ENCODE measurements around the gene C1QTNF5. TPM values are rescaled to one million over a fixed set of nuclear protein-coding genes. Genes with fewer than 3 reads are reported as not detected.

The C1QTNF5 gene
- total and polyA plus RNA-seq, 2 donors (not counting 1 experiment from before 2014, with no cell fraction given) = not detected

GRCh38 chr11:119307974-119308373 is 32.7 kb downstream of the C1QTNF5 start:
- DNase-seq (no peak), ATAC-seq (ENCODE audit: low read depth) (no peak)
- Mint-ChIP-seq H3K27me3 (no peaks in the 10 kb centered on the region), H3K4me3 (no peak overlapping the region), H3K9me3 (ENCODE audit: insufficient read depth) (no peaks in the 10 kb centered on the region), H3K4me1 (no peaks in the 10 kb centered on the region), H3K27ac (no peak overlapping the region)
- Histone ChIP-seq H3K36me3 (replicated peaks in 1 of 2; ENCODE audit: control extremely low read depth in 1 of 2, control insufficient read depth in 1 of 2, extremely low read depth in 1 of 2, insufficient read depth in 2 of 2, low read length in 1 of 2) (peaks cover 14 to 26% of the 10 kb centered on the region in 2 experiments), H3K9ac (ENCODE audit: low read length) (no peak overlapping the region), H3K4me1 (ENCODE audit: control insufficient read depth in 2 of 2, insufficient read depth in 2 of 2, low read length in 2 of 2) (no peaks in the 10 kb centered on the region), H3K4me2 (replicated peaks; ENCODE audit: low read depth, low read length, poor library complexity, severe bottlenecking) (no peak overlapping the region), H3K9me3 (ENCODE audit: control extremely low read depth in 1 of 3, control insufficient read depth in 2 of 3, insufficient read depth in 1 of 3, low read length in 2 of 3) (no peaks in the 10 kb centered on the region), H3K27ac (ENCODE audit: low read length in 2 of 2) (no peak overlapping the region), H3K27me3 (replicated peaks in 1 of 4; ENCODE audit: control extremely low read depth in 1 of 4, control insufficient read depth in 3 of 4, insufficient read depth in 4 of 4, low read length in 3 of 4) (peaks cover 0 to 1% (median 0%) of the 10 kb centered on the region in 4 experiments), H2AFZ (ENCODE audit: insufficient read depth, low read depth, low read length, poor library complexity, severe bottlenecking) (no peak overlapping the region), H3K79me2 (ENCODE audit: control insufficient read depth, insufficient read depth, low read length) (no peaks in the 10 kb centered on the region), H3K4me3 (ENCODE audit: control extremely low read depth in 1 of 5, extremely low read depth in 1 of 5, insufficient read depth in 1 of 5, low read depth in 2 of 5, low read length in 4 of 5) (no peak overlapping the region), H4K20me1 (ENCODE audit: control insufficient read depth, insufficient read depth, low read length, poor library complexity, severe bottlenecking) (no peaks in the 10 kb centered on the region)
- 98% methylated on average over 4 of the region's 5 CpGs for WGBS (ENCODE audit: insufficient coverage)
- ChIA-PET CTCF (interaction anchor here (0.7 to 2.6 kb wide), 5 partner anchors 13 to 143 kb away, joined by 3 to 15 read pairs (median 4); partner anchors contain the start of gene CBL), POLR2A (interaction anchor here (0.6 kb wide), 1 partner anchor 141 kb away, joined by 4 read pairs; no protein-coding TSS in a partner anchor)
- TF ChIP-seq CTCF (IDR thresholded peaks at IDR 0.05) = no peak
- no peak for TF ChIP-seq EZH2 (IDR thresholded peaks at IDR 0.05; ENCODE audit: borderline replicate concordance, insufficient read depth, low read depth, low read length, poor library complexity, severe bottlenecking)
- intact Hi-C loops (cut with micrococcal nuclease) = no loop called here

GRCh38 chr11:119307219-119307618 is 33.5 kb downstream of the C1QTNF5 start:
- Mint-ChIP-seq H3K27ac (no peak overlapping the region), H3K27me3 (no peaks in the 10 kb centered on the region), H3K4me3 (no peak overlapping the region), H3K4me1 (no peaks in the 10 kb centered on the region), H3K9me3 (ENCODE audit: insufficient read depth) (no peaks in the 10 kb centered on the region)
- Histone ChIP-seq H3K9me3 (ENCODE audit: control extremely low read depth in 1 of 3, control insufficient read depth in 2 of 3, insufficient read depth in 1 of 3, low read length in 2 of 3) (no peaks in the 10 kb centered on the region), H2AFZ (ENCODE audit: insufficient read depth, low read depth, low read length, poor library complexity, severe bottlenecking) (no peak overlapping the region), H3K4me2 (replicated peaks; ENCODE audit: low read depth, low read length, poor library complexity, severe bottlenecking) (no peak overlapping the region), H3K4me1 (ENCODE audit: control insufficient read depth in 2 of 2, insufficient read depth in 2 of 2, low read length in 2 of 2) (no peaks in the 10 kb centered on the region), H3K36me3 (replicated peaks in 1 of 2; ENCODE audit: control extremely low read depth in 1 of 2, control insufficient read depth in 1 of 2, extremely low read depth in 1 of 2, insufficient read depth in 2 of 2, low read length in 1 of 2) (peaks cover 17 to 33% of the 10 kb centered on the region in 2 experiments), H4K20me1 (ENCODE audit: control insufficient read depth, insufficient read depth, low read length, poor library complexity, severe bottlenecking) (no peaks in the 10 kb centered on the region), H3K79me2 (ENCODE audit: control insufficient read depth, insufficient read depth, low read length) (no peaks in the 10 kb centered on the region), H3K27ac (ENCODE audit: low read length in 2 of 2) (no peak overlapping the region), H3K4me3 (ENCODE audit: control extremely low read depth in 1 of 5, extremely low read depth in 1 of 5, insufficient read depth in 1 of 5, low read depth in 2 of 5, low read length in 4 of 5) (no peak overlapping the region), H3K27me3 (replicated peaks in 1 of 4; ENCODE audit: control extremely low read depth in 1 of 4, control insufficient read depth in 3 of 4, insufficient read depth in 4 of 4, low read length in 3 of 4) (no peaks in the 10 kb centered on the region), H3K9ac (ENCODE audit: low read length) (no peak overlapping the region)
- no peak for ATAC-seq (ENCODE audit: low read depth)
- intact Hi-C loops (cut with micrococcal nuclease) = no loop called here
- ChIA-PET POLR2A (interaction anchor here (0.6 kb wide), 1 partner anchor 141 kb away, joined by 4 read pairs; no protein-coding TSS in a partner anchor), CTCF (interaction anchor here (0.8 to 2.6 kb wide), 2 partner anchors 16 to 138 kb away, joined by 3 to 15 read pairs; no protein-coding TSS in a partner anchor)
- TF ChIP-seq CTCF (IDR thresholded peaks at IDR 0.05) (no peak), EZH2 (IDR thresholded peaks at IDR 0.05; ENCODE audit: borderline replicate concordance, insufficient read depth, low read depth, low read length, poor library complexity, severe bottlenecking) (no peak)
- WGBS (ENCODE audit: insufficient coverage) = no CpG with 5 or more reads among the region's 1 CpG
- DNase-seq = no peak

Measured in B cell (primary cell).